ENCODE results near the gene IDUA.
"Not testable (repeated sequence)": the region's sequence is repeated elsewhere in the genome, so short reads cannot be mapped to it uniquely, and the experiment has no call there.

The IDUA gene

DNA sequence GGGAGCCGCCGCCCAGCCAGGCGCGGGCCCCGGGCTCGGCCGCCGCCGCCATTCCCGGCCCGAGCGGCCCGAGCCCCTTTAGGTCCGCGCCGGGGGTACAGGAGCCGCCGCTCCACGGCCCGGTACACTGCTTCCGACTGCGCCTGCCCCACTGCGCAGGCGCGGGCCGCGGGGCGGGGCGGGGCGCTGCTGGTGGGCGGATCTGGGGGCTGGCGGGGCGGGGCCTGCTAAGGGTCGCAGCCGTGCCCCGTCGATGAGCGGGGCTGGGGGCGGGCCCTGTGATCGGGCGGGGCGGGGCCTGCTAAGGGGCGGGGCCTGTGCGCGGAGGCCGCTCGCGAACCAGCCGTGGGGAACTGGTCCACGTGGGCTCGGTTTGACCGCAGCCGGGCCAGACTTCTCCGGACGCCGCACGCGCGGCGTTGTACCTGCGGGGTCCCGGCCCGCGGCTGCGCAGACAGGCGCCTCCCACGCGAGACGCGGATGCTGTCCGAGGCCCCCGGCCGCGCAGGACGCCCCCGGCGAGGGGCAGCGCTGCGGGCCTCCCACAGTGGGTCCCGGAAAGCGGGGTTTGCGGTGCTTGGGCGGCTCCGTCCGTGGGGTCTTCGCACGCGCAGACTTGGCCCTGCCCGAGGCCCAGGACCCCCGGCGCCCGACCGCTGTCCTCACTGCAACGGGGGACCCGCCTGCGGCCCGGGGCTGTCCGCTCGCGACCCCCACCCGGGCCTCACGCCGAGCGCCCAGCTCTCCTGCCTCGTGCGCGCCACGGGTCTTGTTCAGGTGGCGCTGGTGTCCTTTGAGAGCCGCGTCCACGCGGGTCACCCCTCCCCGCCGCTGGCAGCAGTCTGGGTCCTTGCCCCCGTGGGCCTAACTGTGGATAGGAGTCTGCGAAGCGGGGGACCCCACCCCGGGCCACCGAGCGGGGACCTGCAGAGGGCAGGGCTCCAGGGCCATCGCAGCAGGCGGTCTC, 13.1 kb upstream of the IDUA start, which contains the start of gene DGKQ:
Gene DGKQ (minus strand): TSS at position 139 of the 967 bp plus-strand sequence. CDS start 87 bp downstream, at position 52.
- Histone ChIP-seq H3K27me3 (ENCODE audit: insufficient read depth, poor library complexity, severe bottlenecking) (no peaks in the 10 kb centered on the region), H3K4me3 (replicated peaks; ENCODE audit: insufficient read depth, low read length) (peak within 1 kb of the TSS; percentile 67), H3K27ac (replicated peaks) (no peak within 1 kb of the TSS)
- DNase-seq (ENCODE audit: low read depth in 1 of 2, low spot score in 1 of 2) = peak; percentile 68 to 79
- TF ChIP-seq GABPA (IDR thresholded peaks at IDR 0.05; ENCODE audit: low read depth) = no peak
- TF ChIP-seq, protein P1, sequence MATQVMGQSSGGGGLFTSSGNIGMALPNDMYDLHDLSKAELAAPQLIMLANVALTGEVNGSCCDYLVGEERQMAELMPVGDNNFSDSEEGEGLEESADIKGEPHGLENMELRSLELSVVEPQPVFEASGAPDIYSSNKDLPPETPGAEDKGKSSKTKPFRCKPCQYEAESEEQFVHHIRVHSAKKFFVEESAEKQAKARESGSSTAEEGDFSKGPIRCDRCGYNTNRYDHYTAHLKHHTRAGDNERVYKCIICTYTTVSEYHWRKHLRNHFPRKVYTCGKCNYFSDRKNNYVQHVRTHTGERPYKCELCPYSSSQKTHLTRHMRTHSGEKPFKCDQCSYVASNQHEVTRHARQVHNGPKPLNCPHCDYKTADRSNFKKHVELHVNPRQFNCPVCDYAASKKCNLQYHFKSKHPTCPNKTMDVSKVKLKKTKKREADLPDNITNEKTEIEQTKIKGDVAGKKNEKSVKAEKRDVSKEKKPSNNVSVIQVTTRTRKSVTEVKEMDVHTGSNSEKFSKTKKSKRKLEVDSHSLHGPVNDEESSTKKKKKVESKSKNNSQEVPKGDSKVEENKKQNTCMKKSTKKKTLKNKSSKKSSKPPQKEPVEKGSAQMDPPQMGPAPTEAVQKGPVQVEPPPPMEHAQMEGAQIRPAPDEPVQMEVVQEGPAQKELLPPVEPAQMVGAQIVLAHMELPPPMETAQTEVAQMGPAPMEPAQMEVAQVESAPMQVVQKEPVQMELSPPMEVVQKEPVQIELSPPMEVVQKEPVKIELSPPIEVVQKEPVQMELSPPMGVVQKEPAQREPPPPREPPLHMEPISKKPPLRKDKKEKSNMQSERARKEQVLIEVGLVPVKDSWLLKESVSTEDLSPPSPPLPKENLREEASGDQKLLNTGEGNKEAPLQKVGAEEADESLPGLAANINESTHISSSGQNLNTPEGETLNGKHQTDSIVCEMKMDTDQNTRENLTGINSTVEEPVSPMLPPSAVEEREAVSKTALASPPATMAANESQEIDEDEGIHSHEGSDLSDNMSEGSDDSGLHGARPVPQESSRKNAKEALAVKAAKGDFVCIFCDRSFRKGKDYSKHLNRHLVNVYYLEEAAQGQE (IDR thresholded peaks at IDR 0.05; ENCODE audit: insufficient replicate concordance, low read depth) = no peak
- no peak for TF ChIP-seq POLR2AphosphoS5 (IDR thresholded peaks at IDR 0.05; ENCODE audit: low read depth)
- no peak for TF ChIP-seq SPI1 (IDR thresholded peaks at IDR 0.05; ENCODE audit: borderline replicate concordance, low read depth)

DNA sequence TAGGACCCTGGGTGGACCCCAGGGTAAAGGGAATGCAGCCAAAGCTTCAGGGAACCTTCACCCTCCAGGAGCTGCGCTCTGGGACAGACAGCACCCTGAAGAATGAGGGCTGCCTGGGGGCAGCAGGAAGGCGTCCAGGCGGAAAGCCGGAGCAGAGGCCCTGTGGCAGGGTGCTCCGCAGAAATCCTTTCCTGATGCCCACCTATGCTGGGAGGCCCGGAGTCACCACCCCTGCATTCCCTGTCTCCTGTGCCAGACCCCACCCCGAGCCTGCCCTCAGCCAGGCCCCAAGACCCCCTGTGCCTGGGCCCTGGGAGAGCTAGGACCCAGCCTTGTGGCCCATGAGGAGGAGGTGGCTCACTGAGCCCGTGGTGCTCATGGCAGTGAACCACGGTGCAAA, 12.2 kb upstream of the IDUA start:
- TF ChIP-seq POLR2AphosphoS5 (IDR thresholded peaks at IDR 0.05; ENCODE audit: low read depth) = no peak
- TF ChIP-seq SPI1 (IDR thresholded peaks at IDR 0.05; ENCODE audit: borderline replicate concordance, low read depth) = no peak
- TF ChIP-seq, protein P2, sequence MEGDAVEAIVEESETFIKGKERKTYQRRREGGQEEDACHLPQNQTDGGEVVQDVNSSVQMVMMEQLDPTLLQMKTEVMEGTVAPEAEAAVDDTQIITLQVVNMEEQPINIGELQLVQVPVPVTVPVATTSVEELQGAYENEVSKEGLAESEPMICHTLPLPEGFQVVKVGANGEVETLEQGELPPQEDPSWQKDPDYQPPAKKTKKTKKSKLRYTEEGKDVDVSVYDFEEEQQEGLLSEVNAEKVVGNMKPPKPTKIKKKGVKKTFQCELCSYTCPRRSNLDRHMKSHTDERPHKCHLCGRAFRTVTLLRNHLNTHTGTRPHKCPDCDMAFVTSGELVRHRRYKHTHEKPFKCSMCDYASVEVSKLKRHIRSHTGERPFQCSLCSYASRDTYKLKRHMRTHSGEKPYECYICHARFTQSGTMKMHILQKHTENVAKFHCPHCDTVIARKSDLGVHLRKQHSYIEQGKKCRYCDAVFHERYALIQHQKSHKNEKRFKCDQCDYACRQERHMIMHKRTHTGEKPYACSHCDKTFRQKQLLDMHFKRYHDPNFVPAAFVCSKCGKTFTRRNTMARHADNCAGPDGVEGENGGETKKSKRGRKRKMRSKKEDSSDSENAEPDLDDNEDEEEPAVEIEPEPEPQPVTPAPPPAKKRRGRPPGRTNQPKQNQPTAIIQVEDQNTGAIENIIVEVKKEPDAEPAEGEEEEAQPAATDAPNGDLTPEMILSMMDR (IDR thresholded peaks at IDR 0.05; ENCODE audit: insufficient read depth, low read length) = no peak
- TF ChIP-seq GABPA (IDR thresholded peaks at IDR 0.05; ENCODE audit: low read depth) = no peak
- TF ChIP-seq, protein P1 (IDR thresholded peaks at IDR 0.05; ENCODE audit: insufficient replicate concordance, low read depth) = no peak
- DNase-seq (ENCODE audit: low read depth in 1 of 2, low spot score in 1 of 2) = no peak
- H3K27me3 ChIP-seq (ENCODE audit: insufficient read depth, poor library complexity, severe bottlenecking) = no peaks in the 10 kb centered on the region
- no peak overlapping the region for H3K4me3 ChIP-seq (replicated peaks; ENCODE audit: insufficient read depth, low read length)
- no peak overlapping the region for H3K27ac ChIP-seq (replicated peaks)

GRCh38 chr4:976016-976415, 10.8 kb upstream of the IDUA start:
- not testable (repeated sequence) for H3K4me3 ChIP-seq (replicated peaks; ENCODE audit: insufficient read depth, low read length); H3K27ac ChIP-seq (replicated peaks); H3K27me3 ChIP-seq (ENCODE audit: insufficient read depth, poor library complexity, severe bottlenecking)

GRCh38 chr4:978957-979701, 7.7 kb upstream of the IDUA start:
- TF ChIP-seq, protein P1 (IDR thresholded peaks at IDR 0.05; ENCODE audit: insufficient replicate concordance, low read depth) = no peak
- TF ChIP-seq SPI1 (IDR thresholded peaks at IDR 0.05; ENCODE audit: borderline replicate concordance, low read depth) = peak; percentile 83
- Histone ChIP-seq H3K27ac (replicated peaks) (peak overlapping the region; percentile 42), H3K4me3 (replicated peaks; ENCODE audit: insufficient read depth, low read length) (peak overlapping the region; percentile 2; the same call in 1 of the 2 replicates), H3K27me3 (ENCODE audit: insufficient read depth, poor library complexity, severe bottlenecking) (no peaks in the 10 kb centered on the region)
- DNase-seq (ENCODE audit: low read depth in 1 of 2, low spot score in 1 of 2) = peak; percentile 87 to 91

More at GRCh38 chr4:976016-976415, 10.8 kb upstream of the IDUA start:
- not testable (repeated sequence) for DNase-seq (ENCODE audit: low read depth in 1 of 2, low spot score in 1 of 2)

All from HL-60 (cell line).